NOMO-1 treated with dmso at 0.1 percent for 144 hours (cell line): ENCODE measurements around the gene RBM15.

Source experiments
- DNase-seq: peaks from one replicate; lab custom pipeline; 2025; ENCODE audit not compliant: unreplicated experiment; lab: John Stamatoyannopoulos, UW

Gene RBM15

GRCh38 chr1:110319332-110320167, 19.6 kb upstream of the RBM15 start:
- peak; percentile 71 for DNase-seq

GRCh38 chr1:110320168-110320518, 19.0 kb upstream of the RBM15 start:
- DNase-seq, result no peak

GRCh38 chr1:110321045-110321444, 18.1 kb upstream of the RBM15 start:
- no peak for DNase-seq

GRCh38 chr1:110321846-110322245, 17.3 kb upstream of the RBM15 start:
- DNase-seq, result no peak

- no peak for DNase-seq
These were observed 14.5 kb upstream of the RBM15 start for GRCh38 chr1:110324667-110325066.

GRCh38 chr1:110326826-110327225, 12.4 kb upstream of the RBM15 start:
- no peak for DNase-seq

- DNase-seq, result no peak
These were observed 10.9 kb upstream of the RBM15 start for GRCh38 chr1:110328274-110328673.

GRCh38 chr1:110328700-110329099, 10.5 kb upstream of the RBM15 start:
- DNase-seq, result no peak

GRCh38 chr1:110335265-110335664, 3.9 kb upstream of the RBM15 start:
- no peak for DNase-seq

GRCh38 chr1:110336300-110337039, 2.7 kb upstream of the RBM15 start:
- DNase-seq, result no peak

GRCh38 chr1:110337704-110338308, 1.4 kb upstream of the RBM15 start:
- DNase-seq, result peak; percentile 15

- DNase-seq, result peak; percentile 94
These were observed 780 bp upstream of the RBM15 start for GRCh38 chr1:110338309-110338885.

- DNase-seq, result no peak
These were observed 430 bp downstream of the RBM15 start for GRCh38 chr1:110339407-110340206.

GRCh38 chr1:110340207-110340468, 961 bp downstream of the RBM15 start:
- no peak for DNase-seq

GRCh38 chr1:110341146-110341871, 2.1 kb downstream of the RBM15 start:
- DNase-seq, result no peak

GRCh38 chr1:110341872-110342331, 2.7 kb downstream of the RBM15 start:
- DNase-seq, result no peak

GRCh38 chr1:110343249-110343648, 4.1 kb downstream of the RBM15 start:
- no peak for DNase-seq

GRCh38 chr1:110344152-110344551, 5.0 kb downstream of the RBM15 start:
- DNase-seq, result no peak

- DNase-seq, result no peak
These were observed 6.3 kb downstream of the RBM15 start for GRCh38 chr1:110345480-110345879.

GRCh38 chr1:110346690-110347089, 7.5 kb downstream of the RBM15 start:
- DNase-seq, result no peak
